Measurements from ENCODE around the gene IRAK1. TPM values are rescaled to one million over a fixed set of nuclear protein-coding genes. Genes with fewer than 3 reads are reported as not detected.
A peak's percentile ranks its signal among the peaks of the same experiment; 100 is the strongest.

Gene IRAK1
- total RNA-seq, 2 donors from 2014 or later: 61.1 to 73.9 TPM

DNA sequence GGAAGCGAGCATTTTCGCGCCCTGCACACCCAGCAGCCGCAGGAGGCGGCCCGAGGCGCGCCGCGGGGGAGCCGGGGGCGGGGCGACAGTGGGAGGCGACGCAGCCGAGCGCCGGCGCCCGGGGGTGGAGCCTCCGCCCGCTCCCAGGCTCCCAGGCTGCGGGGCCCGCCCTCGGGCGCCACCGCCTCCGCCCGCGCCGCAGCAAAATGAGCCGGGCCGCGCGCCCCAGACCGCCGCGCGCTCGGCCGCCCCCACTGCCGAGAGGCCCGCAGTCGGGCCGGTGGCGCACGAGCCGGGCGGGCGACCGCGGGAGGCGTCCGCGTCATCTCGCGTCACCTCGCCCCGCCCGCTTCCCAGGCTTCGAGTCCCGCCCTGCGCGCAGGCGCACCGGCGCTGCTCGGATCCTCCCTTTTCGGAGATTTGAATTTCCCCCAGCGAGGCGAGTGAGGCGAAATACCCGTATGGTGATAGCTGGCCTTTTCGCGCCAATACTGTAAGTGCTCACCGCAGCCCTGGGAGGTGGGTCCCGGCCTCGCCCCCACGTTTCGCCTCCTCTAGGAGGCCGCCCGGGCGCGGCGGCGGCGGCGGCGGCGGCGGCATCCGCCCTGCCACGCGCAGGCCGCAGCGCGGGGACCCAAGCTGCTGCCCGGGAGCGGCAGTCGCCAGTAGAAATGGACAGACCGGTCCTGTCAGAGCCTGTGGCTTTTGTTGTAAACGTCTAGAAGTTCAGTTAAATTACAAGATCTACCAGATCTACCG, 47.2 kb downstream of the IRAK1 start, which contains the start of gene TMEM187:
Gene TMEM187, plus strand, starts transcription at position 387 of the 759 bp plus-strand sequence. CDS start 9,309 bp downstream, outside the sequence.
- TF ChIP-seq, protein P1, sequence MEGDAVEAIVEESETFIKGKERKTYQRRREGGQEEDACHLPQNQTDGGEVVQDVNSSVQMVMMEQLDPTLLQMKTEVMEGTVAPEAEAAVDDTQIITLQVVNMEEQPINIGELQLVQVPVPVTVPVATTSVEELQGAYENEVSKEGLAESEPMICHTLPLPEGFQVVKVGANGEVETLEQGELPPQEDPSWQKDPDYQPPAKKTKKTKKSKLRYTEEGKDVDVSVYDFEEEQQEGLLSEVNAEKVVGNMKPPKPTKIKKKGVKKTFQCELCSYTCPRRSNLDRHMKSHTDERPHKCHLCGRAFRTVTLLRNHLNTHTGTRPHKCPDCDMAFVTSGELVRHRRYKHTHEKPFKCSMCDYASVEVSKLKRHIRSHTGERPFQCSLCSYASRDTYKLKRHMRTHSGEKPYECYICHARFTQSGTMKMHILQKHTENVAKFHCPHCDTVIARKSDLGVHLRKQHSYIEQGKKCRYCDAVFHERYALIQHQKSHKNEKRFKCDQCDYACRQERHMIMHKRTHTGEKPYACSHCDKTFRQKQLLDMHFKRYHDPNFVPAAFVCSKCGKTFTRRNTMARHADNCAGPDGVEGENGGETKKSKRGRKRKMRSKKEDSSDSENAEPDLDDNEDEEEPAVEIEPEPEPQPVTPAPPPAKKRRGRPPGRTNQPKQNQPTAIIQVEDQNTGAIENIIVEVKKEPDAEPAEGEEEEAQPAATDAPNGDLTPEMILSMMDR (conservative IDR thresholded peaks at IDR 0.05): no peak
- Histone ChIP-seq H3K27me3 (ENCODE audit: control insufficient read depth, insufficient read depth, low read length, poor library complexity, severe bottlenecking) (no peaks in the 10 kb centered on the region), H3K9me3 (ENCODE audit: control insufficient read depth, low read length) (no peaks in the 10 kb centered on the region), H3K4me3 (ENCODE audit: low read length) (peak within 1 kb of the TSS; percentile 89), H3K36me3 (ENCODE audit: control insufficient read depth, insufficient read depth, low read length) (peaks cover 13% of the 10 kb centered on the region), H3K4me1 (ENCODE audit: control insufficient read depth, insufficient read depth, low read length) (peaks cover 9% of the 10 kb centered on the region), H3K9ac (ENCODE audit: extremely low read depth, low read length, poor library complexity, severe bottlenecking) (peak within 1 kb of the TSS; percentile 99), H3K27ac (ENCODE audit: low read depth, low read length) (peak within 1 kb of the TSS; percentile 99)
- Mint-ChIP-seq H3K27ac (peak within 1 kb of the TSS; percentile 100), H3K9me3 (no peaks in the 10 kb centered on the region), H3K4me3 (peak within 1 kb of the TSS; percentile 96), H3K4me1 (peaks cover 30% of the 10 kb centered on the region), H3K27me3 (ENCODE audit: insufficient read depth) (no peaks in the 10 kb centered on the region), H3K36me3 (ENCODE audit: low read depth) (peaks cover 8% of the 10 kb centered on the region)
- DNase-seq: peak; percentile 93
- 0% methylated on average over 3 to 83 of the region's 103 CpGs for WGBS, 2 experiments (ENCODE audit: insufficient coverage in 1 of 2, insufficient read length in 1 of 2)

DNA sequence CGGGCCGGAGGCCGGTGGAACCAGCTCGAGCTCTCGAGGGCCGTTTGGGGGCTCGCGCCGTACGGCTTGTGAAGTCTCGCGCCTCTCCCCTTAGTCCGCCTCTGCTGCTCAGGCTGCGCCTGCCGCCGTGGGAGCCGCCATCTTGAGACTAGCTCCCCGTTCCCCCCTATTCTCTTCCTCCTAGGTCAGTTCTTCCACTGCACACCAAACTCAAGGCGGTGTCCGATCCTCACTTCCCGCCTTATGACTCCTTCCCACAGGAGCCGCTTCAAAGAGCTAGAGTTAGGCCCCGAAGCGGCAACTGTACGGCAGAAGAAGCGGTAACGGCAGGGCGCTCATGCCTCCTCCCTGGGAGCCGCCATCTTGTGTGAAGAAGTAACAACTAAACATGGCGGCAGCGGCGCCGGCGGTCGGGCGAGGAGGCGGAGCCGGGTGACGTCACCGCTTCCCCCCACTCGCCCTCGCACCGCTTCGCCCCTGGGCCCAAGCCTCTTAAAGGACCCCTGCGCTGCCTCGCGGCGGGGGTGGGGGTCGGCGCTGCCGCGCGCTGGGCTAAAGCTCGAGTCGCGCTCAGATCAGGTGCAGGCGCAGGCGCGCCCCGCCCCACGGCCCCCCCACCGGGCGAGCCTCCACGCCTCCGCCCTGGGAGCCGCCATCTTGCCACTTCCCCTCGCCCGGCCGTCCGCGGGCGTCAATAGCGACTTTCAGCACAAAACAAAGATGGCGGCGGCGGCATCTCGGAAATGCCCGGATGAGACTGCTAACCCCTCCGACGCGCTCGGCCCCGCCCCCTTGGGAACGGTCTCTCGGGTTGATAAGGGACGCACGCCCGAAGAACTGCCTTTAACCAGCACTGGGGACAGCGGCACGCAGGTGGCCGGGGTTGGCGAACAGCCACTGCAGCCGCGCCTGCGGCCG, 48.0 kb downstream of the IRAK1 start, which contains the start of gene HCFC1:
Gene HCFC1, minus strand, starts transcription at position 369 of the 918 bp plus-strand sequence. CDS start 978 bp downstream, outside the sequence.
- H3K4me1 Mint-ChIP-seq: peaks cover 39% of the 10 kb centered on the region
- peak; percentile 95 for DNase-seq
- H3K9ac ChIP-seq (ENCODE audit: extremely low read depth, low read length, poor library complexity, severe bottlenecking): peak within 1 kb of the TSS; percentile 99
- H3K4me3 ChIP-seq (ENCODE audit: low read length): peak within 1 kb of the TSS; percentile 89
- no peaks in the 10 kb centered on the region for H3K27me3 ChIP-seq (ENCODE audit: control insufficient read depth, insufficient read depth, low read length, poor library complexity, severe bottlenecking)
- H3K36me3 Mint-ChIP-seq (ENCODE audit: low read depth): peaks cover 13% of the 10 kb centered on the region
- TF ChIP-seq, protein P1 (conservative IDR thresholded peaks at IDR 0.05): no peak
- H3K4me3 Mint-ChIP-seq: peak within 1 kb of the TSS; percentile 96
- H3K4me1 ChIP-seq (ENCODE audit: control insufficient read depth, insufficient read depth, low read length): peaks cover 9% of the 10 kb centered on the region
- H3K27ac ChIP-seq (ENCODE audit: low read depth, low read length): peak within 1 kb of the TSS; percentile 99
- H3K36me3 ChIP-seq (ENCODE audit: control insufficient read depth, insufficient read depth, low read length): peaks cover 13% of the 10 kb centered on the region
- WGBS, 2 experiments (ENCODE audit: insufficient coverage in 1 of 2, insufficient read length in 1 of 2): 0% methylated on average over 13 to 95 of the region's 96 CpGs
- no peaks in the 10 kb centered on the region for H3K27me3 Mint-ChIP-seq (ENCODE audit: insufficient read depth)
- no peaks in the 10 kb centered on the region for H3K9me3 ChIP-seq (ENCODE audit: control insufficient read depth, low read length)
- H3K27ac Mint-ChIP-seq: peak within 1 kb of the TSS; percentile 100
- H3K9me3 Mint-ChIP-seq: no peaks in the 10 kb centered on the region

DNA sequence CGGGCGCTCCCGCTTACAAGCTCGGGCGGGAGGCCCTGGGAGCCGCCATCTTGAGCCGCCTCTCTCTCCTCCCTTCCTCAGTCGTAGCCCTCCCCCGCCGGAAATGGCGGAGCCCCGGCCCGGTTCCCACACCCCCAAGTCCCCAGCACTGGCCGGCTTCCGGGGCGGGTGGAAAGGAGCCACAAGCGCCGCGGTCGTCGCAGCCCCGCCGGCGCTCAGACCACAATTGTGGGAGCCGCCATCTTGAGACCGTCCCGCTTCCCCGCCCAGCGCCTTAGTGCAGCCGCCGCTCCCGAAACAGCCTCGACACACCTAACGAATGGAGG, 48.6 kb downstream of the IRAK1 start:
- Histone ChIP-seq H3K36me3 (ENCODE audit: control insufficient read depth, insufficient read depth, low read length) (peaks cover 13% of the 10 kb centered on the region), H3K9ac (ENCODE audit: extremely low read depth, low read length, poor library complexity, severe bottlenecking) (peak overlapping the region; percentile 99), H3K27me3 (ENCODE audit: control insufficient read depth, insufficient read depth, low read length, poor library complexity, severe bottlenecking) (no peaks in the 10 kb centered on the region), H3K4me3 (ENCODE audit: low read length) (peak overlapping the region; percentile 89), H3K4me1 (ENCODE audit: control insufficient read depth, insufficient read depth, low read length) (peaks cover 9% of the 10 kb centered on the region), H3K9me3 (ENCODE audit: control insufficient read depth, low read length) (no peaks in the 10 kb centered on the region), H3K27ac (ENCODE audit: low read depth, low read length) (peak overlapping the region; percentile 99)
- H3K27ac Mint-ChIP-seq: peak overlapping the region; percentile 100
- H3K27me3 Mint-ChIP-seq (ENCODE audit: insufficient read depth): no peaks in the 10 kb centered on the region
- peaks cover 16% of the 10 kb centered on the region for H3K36me3 Mint-ChIP-seq (ENCODE audit: low read depth)
- peak overlapping the region; percentile 96 for H3K4me3 Mint-ChIP-seq
- 0% methylated on average over 34 of the region's 34 CpGs; no CpG with 5 or more reads in 1 of the 2 experiments for WGBS, 2 experiments (ENCODE audit: insufficient coverage in 1 of 2, insufficient read length in 1 of 2)
- peak; percentile 89 for DNase-seq
- TF ChIP-seq, protein P1 (conservative IDR thresholded peaks at IDR 0.05): no peak
- H3K4me1 Mint-ChIP-seq: peaks cover 45% of the 10 kb centered on the region
- H3K9me3 Mint-ChIP-seq: no peaks in the 10 kb centered on the region
